SH-SY5Y (cell line): Measurements from ENCODE around the gene UBAP2.

Experiments
- GATA2 ChIP-seq: IDR thresholded peaks from 2 replicates; pipeline ENCODE4 v1.6.1; 2011; ENCODE audit warnings: mild to moderate bottlenecking, low read depth, low read length
- GATA3 ChIP-seq: IDR thresholded peaks from 2 replicates; pipeline ENCODE4 v1.6.1; 2011; ENCODE audit warnings: low read depth, mild to moderate bottlenecking, low read length, moderate library complexity

UBAP2 gene, protein sequence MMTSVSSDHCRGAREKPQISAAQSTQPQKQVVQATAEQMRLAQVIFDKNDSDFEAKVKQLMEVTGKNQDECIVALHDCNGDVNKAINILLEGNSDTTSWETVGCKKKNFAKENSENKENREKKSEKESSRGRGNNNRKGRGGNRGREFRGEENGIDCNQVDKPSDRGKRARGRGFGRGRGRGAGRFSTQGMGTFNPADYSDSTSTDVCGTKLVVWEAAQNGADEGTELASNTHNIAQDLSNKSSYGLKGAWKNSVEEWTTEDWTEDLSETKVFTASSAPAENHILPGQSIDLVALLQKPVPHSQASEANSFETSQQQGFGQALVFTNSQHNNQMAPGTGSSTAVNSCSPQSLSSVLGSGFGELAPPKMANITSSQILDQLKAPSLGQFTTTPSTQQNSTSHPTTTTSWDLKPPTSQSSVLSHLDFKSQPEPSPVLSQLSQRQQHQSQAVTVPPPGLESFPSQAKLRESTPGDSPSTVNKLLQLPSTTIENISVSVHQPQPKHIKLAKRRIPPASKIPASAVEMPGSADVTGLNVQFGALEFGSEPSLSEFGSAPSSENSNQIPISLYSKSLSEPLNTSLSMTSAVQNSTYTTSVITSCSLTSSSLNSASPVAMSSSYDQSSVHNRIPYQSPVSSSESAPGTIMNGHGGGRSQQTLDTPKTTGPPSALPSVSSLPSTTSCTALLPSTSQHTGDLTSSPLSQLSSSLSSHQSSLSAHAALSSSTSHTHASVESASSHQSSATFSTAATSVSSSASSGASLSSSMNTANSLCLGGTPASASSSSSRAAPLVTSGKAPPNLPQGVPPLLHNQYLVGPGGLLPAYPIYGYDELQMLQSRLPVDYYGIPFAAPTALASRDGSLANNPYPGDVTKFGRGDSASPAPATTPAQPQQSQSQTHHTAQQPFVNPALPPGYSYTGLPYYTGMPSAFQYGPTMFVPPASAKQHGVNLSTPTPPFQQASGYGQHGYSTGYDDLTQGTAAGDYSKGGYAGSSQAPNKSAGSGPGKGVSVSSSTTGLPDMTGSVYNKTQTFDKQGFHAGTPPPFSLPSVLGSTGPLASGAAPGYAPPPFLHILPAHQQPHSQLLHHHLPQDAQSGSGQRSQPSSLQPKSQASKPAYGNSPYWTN

DNA sequence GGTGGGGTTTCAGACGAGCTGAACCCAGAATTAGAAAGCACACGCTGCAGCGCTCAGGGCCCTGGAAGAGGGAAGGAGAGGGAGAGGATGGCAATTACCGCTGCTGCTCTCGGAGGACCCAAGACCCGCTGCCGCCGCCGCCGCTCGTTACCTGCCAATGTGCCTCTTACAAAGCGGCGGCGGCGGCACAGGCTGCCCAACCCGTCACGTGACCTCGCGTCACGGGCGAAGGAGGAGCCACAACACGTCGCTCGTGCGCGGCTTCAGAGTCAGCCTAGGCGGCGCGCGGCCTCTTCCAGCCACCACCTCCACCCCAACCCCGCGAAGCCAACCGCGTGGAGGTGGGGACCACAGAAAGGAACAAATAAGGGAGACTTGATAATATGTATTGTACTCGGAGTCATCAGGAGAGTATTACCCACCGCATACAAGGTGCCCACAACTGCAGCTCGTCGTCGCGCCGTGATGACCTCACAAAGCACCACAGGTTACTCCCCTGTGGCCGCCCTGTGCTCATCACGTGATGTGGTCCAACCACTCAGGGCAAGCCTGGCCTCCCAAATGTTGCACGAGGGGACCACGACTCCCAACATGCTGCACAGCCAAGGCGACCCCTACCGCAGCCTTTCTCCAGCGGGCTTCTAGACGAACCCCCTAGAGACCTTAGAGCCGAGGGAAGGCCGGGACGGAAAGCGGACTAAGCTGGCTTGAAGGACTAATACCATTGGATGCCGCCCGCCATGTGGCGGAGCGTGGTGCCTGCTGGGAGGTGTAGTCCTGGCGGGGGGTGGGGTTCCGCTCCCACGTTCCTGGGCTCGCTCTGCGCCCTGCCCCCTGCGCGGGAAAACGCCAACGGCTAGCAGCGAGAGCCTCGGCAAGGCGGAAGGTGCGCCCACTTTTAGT, at the start of gene UBAP2:
TSS of gene UBAP2 (minus strand) at position 161 of the 903 bp plus-strand sequence. CDS start 31,739 bp downstream, outside the sequence.
- TF ChIP-seq GATA3 = no peak
- no peak for TF ChIP-seq GATA2

DNA sequence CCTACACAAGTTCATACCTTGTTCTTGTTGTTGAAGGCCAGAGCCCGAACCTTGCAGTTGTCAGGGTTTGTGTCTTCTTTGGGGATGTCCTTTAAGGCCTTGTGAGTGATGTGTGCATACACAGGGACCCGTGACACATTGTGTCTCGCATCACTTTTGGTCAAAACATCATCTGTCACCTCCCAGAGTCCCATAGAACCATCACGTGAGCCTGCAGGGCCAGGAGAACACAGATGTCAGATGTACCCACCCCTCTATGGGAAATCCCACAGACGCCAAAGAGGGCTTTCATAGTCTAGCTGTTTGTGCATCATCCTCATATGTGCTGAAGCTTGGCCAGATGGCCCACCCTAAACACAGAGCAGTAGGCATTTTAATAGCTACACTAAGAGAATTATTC, 49.6 kb upstream of the UBAP2 start:
- TF ChIP-seq GATA3 (no peak), GATA2 (no peak)

DNA sequence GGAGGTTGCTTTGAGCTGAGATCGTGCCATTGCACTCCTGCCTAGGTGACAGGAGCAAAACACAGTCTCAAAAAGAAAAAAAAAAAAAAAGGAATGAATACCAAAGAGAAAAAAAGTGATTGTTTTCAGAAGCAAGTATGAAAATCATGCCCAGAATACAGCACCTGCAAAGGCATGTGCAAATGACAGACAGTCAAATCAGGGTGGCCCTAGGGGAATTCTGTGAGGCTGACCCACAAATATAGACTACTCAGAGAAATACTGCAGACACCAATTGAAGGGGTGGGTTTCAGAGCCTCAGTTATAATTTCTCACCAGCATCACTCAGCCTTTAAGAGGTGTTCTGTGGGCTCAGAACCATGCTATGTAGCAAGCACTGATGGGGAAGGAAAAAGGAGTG, 49.2 kb upstream of the UBAP2 start:
- TF ChIP-seq GATA2 = no peak
- no peak for TF ChIP-seq GATA3

DNA sequence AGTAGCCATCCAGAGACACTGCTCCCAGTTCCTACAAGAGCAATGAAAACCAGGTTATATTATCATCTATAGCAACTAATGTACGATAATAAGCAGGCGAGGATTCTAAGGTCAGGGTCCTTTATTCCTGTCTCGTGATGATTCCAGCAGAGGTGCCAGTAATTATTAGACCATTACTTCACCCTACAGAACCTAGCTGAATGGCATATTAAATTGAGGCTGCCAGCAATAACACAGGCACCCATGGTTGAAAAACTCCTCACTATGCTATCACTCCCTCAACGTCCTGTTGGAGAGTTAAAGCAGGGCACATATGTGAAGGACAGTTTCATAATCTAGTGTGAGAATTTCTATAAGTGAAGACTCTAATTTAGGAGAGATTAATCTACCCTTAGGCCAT, 48.1 kb upstream of the UBAP2 start:
- TF ChIP-seq GATA3 (no peak), GATA2 (no peak)

DNA sequence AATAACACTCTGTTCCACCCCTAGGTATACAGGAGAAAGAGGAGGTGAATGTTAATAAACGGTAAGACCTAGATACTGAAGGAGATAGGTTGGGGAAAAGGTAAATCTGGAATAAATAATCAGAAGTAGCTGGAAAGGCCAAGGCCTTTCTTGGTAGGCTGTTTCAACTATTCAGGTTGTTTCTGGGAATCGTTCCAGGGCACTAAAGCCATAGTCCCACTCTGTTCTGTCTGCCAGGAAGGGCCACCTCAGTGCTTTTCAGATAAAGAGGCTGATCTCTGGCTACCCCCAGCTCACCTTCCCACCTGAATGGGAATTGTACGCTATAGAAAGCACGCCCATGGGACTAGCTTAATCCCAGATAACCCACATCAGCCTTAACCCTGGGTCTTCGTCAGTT, 44.9 kb upstream of the UBAP2 start:
- TF ChIP-seq GATA3 = no peak
- no peak for TF ChIP-seq GATA2

DNA sequence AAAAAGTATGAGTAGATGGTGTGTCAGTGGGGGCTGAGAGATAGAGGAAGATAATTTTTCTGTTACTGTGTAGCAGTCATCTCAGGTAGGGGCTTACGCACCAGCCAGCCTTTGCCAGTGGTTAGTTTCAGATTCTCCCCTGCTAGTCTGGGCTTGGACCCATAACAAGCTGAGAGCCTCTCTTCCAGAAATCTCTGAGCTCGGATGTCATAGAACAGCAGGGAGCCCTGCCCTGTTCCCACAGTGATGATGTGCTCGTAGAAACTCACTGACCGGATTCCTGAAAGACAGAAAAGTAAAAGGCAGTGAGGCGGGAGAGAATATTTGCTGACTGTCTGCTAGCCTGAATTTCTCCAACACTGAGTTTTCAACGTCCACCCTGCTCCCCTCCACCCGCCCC, 40.6 kb upstream of the UBAP2 start:
- no peak for TF ChIP-seq GATA3
- TF ChIP-seq GATA2 = no peak

DNA sequence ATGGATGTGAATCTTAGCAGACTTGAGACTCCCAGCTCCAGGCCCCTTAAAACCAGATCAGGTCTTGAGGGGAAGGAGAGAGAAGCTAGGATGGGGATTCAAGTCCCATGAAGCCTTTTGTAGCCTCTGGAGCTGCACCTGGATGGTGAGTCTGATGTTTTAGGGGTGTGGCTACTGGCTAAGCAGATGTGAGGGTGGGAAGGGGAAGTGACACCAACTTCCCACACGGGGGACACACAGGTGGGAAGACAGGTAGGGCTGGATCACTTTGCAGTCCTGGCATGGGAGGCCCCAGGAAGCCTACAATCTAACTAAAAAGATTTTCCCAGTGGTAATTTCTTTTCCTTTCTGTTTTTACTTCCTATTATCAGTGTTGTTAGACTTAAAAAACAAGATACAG, 38.7 kb upstream of the UBAP2 start:
- TF ChIP-seq GATA3 = no peak
- TF ChIP-seq GATA2 = no peak

DNA sequence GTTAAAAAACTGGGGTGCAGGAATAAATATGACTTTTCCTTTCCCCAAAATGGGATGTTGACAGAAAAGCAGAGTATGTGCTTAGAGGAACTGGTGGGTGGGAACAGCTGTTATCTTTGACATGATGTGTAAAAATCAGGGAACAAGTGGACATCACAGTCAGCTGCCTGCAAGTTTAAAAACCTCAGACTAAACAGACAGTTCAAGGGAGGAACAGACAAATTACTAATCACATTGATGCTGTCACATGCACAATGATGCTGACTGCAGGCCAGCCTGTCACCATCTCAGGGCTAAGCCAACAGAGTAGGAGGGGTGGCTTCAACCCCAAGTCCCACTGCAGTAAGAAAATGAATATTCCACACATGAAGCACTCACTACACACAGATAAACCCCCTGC, 38.2 kb upstream of the UBAP2 start:
- no peak for TF ChIP-seq GATA2
- no peak for TF ChIP-seq GATA3

DNA sequence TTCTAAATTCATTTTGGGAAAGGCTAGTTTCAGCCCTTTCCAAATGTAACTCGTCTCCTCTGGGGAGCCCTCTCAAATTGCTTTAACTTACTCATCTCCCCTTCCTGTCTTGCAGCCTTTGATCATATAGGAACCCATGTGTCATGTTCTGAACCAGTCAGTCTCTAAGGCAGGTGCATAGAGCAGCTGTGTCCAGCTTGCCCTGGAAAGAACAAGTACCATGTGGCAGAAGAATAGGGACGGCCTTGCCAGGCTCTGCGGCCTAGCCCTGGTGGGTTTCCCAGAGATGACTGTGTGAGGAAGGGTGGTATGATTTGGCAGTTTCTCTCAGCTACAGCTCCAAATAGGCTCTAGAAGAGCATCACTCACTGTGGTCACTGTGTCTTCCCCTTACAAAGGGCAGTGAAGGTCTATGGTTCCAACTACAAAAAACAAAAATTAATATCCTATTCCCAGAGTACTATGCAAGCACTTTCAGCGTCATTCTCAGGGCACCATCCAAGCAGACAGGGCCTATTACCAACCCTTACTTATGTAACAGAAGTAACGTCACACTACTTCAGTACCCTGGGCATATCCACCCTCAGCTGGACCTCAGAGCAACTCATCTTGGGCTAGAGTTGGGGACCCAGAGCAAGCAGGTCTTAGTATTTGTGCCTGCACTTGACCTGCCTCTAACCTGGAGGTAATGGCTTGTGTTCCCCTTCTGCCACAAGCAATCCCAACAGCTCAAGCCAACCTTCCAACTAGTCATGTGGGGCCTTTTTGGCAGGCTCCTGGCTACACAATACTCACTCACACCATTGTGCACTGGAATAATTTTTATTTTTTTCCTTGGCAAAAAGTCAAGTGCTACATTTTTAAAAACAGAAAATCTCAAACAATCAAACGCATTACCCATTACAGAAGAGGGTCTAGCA, 37.2 kb upstream of the UBAP2 start:
- TF ChIP-seq GATA3 (no peak), GATA2 (no peak)

DNA sequence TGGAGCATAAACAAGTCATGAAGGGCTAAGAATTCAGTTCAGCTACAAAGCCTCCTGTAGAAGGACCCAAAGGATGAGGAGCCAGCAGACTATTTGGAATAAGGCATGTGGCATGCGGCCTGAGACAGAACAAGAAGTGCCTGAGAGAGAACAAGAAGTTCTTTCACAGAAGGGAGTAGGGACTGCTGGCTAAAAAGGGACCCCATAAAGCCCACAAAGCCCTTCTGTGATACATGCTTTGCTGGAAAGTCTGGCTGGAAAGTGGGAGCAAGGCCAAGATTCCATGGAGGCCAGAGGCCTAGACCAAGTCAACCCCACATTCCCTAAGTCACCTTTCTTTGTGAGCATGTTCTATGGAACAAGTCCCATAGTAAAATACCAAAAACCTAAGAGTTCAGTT, 35.9 kb upstream of the UBAP2 start:
- TF ChIP-seq GATA2 = no peak
- no peak for TF ChIP-seq GATA3

DNA sequence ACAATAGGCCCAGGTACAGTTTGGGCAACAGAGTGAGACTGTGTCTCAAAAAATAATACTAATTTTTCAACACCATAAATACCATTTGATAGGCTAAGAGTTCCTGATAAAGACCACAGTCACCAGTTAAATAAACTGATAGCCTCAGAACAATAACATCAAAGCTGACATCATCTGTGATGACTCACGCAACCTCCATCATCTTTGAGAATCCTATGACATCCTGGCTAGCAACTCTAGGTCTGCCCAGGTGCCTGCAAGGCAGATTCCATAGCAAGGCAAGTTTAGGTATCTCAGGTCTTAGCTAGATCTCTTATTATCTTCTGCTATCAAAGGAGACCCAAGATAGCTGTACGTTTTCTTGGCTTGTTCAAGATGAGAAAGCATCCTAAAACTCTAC, 30.5 kb upstream of the UBAP2 start:
- TF ChIP-seq GATA2 (no peak), GATA3 (no peak)

DNA sequence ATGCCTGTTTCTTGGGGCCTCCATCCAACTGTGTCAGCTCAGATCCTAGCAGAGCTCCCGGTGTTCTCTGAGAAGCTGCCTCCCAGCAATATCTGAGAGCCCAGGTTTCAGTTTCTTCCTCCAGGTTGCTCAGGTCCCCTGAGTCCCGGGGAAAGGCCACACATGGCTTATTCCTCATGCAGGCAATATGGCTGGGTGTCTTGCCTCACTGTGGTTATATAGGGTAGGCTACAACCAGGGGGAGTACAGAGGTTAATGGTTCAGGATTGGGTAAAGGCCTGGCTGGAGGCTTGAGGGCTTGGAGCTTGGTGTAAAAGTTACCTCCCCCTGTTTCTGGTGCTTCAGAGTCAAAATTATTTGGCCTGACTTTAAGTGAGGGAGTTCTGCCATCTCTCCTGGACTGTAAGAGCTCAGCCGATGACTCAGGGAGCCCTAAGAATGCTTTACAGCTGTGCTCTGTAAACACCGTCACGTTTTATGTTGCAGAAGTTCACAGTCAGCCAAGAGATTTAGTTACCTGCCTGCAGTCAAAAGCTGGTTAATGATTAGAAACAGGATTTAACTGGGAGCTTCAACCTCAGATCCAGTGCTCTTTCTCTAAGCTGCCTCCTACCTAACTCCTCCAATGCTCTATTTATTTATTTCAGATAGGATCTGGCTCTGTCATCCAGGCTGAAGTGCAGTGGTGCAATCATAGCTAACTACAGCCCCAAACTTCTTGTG, 24.3 kb upstream of the UBAP2 start:
- TF ChIP-seq GATA3 (no peak), GATA2 (no peak)
